NCI-H2107 treated with DMSO at 0.1 percent for 48 hours (cell line): ENCODE results near the gene KRTAP22-2.

Experiments used
- DNase-seq: peaks from one replicate; lab custom pipeline; 2025; ENCODE audit not compliant: unreplicated experiment; lab: John Stamatoyannopoulos, UW

The KRTAP22-2 gene

GRCh38 chr21:30563630-30564029 is 26.6 kb downstream of the KRTAP22-2 start:
- no peak for DNase-seq

- DNase-seq, result no peak
Observed at GRCh38 chr21:30563072-30563471, 27.1 kb downstream of the KRTAP22-2 start.

GRCh38 chr21:30561957-30562356 is 28.2 kb downstream of the KRTAP22-2 start:
- no peak for DNase-seq

- no peak for DNase-seq
Observed at GRCh38 chr21:30561264-30561895, 28.8 kb downstream of the KRTAP22-2 start, which contains the start of gene KRTAP19-7. TSS of gene KRTAP19-7 (minus strand) at chr21:30561314. CDS start at chr21:30561289, 25 bp downstream.

GRCh38 chr21:30555095-30555494 is 35.1 kb downstream of the KRTAP22-2 start:
- DNase-seq, result no peak

GRCh38 chr21:30552782-30553181 is 37.4 kb downstream of the KRTAP22-2 start:
- DNase-seq, result no peak

- no peak for DNase-seq
Observed at GRCh38 chr21:30541764-30542163, 48.4 kb downstream of the KRTAP22-2 start, which contains the start of gene KRTAP19-6. TSS of gene KRTAP19-6 (minus strand) at chr21:30541864. CDS start at chr21:30541833, 31 bp downstream.
